ENCODE data around the gene HTR7. TPM values are rescaled to one million over a fixed set of nuclear protein-coding genes. Genes with fewer than 3 reads are reported as not detected.

HTR7 gene
- total and polyA plus RNA-seq, 7 experiments from 2014 or later, result 0.11 to 0.32 (median 0.13) TPM; not detected in 4

- ATAC-seq (no peak), DNase-seq (no peak)
- Histone ChIP-seq H3K27me3 (ENCODE audit: control insufficient read depth in 2 of 2, insufficient read depth in 2 of 2, low read length in 2 of 2) (no peaks in the 10 kb centered on the region), H3K4me3 (ENCODE audit: low read length) (no peak overlapping the region), H3K4me1 (ENCODE audit: control insufficient read depth in 2 of 2, insufficient read depth in 2 of 2, low read length in 2 of 2) (no peaks in the 10 kb centered on the region), H3K9me3 (ENCODE audit: control insufficient read depth in 2 of 3, low read length in 3 of 3) (no peaks in the 10 kb centered on the region), H3K27ac (ENCODE audit: low read depth, low read length) (no peak overlapping the region), H3K36me3 (ENCODE audit: control insufficient read depth in 2 of 3, insufficient read depth in 3 of 3, low read length in 3 of 3) (no peaks in the 10 kb centered on the region)
- H3K4me1 Mint-ChIP-seq, result no peaks in the 10 kb centered on the region
- H3K9me3 Mint-ChIP-seq, result no peaks in the 10 kb centered on the region
- no peak overlapping the region for H3K27ac Mint-ChIP-seq
- H3K27me3 Mint-ChIP-seq, result peaks cover 24 to 48% (median 29%) of the 10 kb centered on the region in 5 donors
- no peak overlapping the region for H3K4me3 Mint-ChIP-seq
- intact Hi-C loops (cut with micrococcal nuclease), result no loop called here
- no peaks in the 10 kb centered on the region for H3K36me3 Mint-ChIP-seq
- ChIA-PET POLR2A (no interaction called here), CTCF (interaction anchor here (0.5 kb wide), 1 partner anchor 89 kb away, joined by 7 read pairs; no protein-coding TSS in a partner anchor)
Observed at GRCh38 chr10:90743291-90743690, 114.5 kb downstream of the HTR7 start.

DNA sequence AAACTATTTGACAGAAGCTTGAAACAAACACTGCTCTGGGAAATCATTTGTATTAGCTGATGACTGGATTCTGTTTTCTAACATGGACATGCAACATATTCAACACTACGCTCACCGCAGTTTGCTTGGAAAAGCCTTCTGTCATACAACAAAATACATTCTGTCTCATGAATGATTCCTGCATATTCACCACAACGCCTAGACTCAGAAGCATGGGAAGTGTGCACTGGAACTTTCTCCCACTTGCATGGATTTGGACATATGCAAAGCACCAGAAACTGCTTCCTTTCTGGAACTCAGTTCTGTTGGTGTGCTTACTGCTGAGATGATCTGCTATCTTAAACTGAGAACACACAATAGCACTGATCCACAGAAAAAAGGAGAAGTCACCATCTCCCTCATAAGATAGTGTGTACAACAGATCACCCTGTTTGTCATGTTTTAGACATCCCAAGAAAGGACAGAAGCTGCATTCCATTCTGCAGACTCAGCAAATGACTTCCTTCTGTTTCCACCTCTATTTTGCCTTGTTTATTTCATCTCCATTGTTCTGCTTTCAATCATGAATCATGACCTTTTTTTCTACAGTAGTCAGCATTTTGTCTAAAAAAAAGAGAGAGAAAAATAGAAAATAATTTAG is 115.8 kb downstream of the HTR7 start:
- DNase-seq (no peak), ATAC-seq (peak; percentile 20)
- no peaks in the 10 kb centered on the region for H3K4me1 Mint-ChIP-seq
- Histone ChIP-seq H3K9me3 (ENCODE audit: control insufficient read depth in 2 of 3, low read length in 3 of 3) (no peaks in the 10 kb centered on the region), H3K27ac (ENCODE audit: low read depth, low read length) (no peak overlapping the region), H3K4me3 (ENCODE audit: low read length) (no peak overlapping the region), H3K36me3 (ENCODE audit: control insufficient read depth in 2 of 3, insufficient read depth in 3 of 3, low read length in 3 of 3) (no peaks in the 10 kb centered on the region), H3K27me3 (ENCODE audit: control insufficient read depth in 2 of 2, insufficient read depth in 2 of 2, low read length in 2 of 2) (no peaks in the 10 kb centered on the region), H3K4me1 (ENCODE audit: control insufficient read depth in 2 of 2, insufficient read depth in 2 of 2, low read length in 2 of 2) (no peaks in the 10 kb centered on the region)
- POLR2A ChIA-PET, result no interaction called here
- H3K27ac Mint-ChIP-seq, result no peak overlapping the region
- intact Hi-C loops (cut with micrococcal nuclease), result no loop called here
- H3K4me3 Mint-ChIP-seq, result no peak overlapping the region
- peaks cover 19 to 39% (median 23%) of the 10 kb centered on the region in 5 donors for H3K27me3 Mint-ChIP-seq
- no peaks in the 10 kb centered on the region for H3K36me3 Mint-ChIP-seq
- CTCF ChIA-PET, result no interaction called here
- no peaks in the 10 kb centered on the region for H3K9me3 Mint-ChIP-seq

- POLR2A ChIA-PET, result no interaction called here
- Histone ChIP-seq H3K27ac (ENCODE audit: low read depth, low read length) (no peak overlapping the region), H3K4me3 (ENCODE audit: low read length) (no peak overlapping the region), H3K9me3 (ENCODE audit: control insufficient read depth in 2 of 3, low read length in 3 of 3) (no peaks in the 10 kb centered on the region), H3K36me3 (ENCODE audit: control insufficient read depth in 2 of 3, insufficient read depth in 3 of 3, low read length in 3 of 3) (no peaks in the 10 kb centered on the region), H3K4me1 (ENCODE audit: control insufficient read depth in 2 of 2, insufficient read depth in 2 of 2, low read length in 2 of 2) (no peaks in the 10 kb centered on the region), H3K27me3 (ENCODE audit: control insufficient read depth in 2 of 2, insufficient read depth in 2 of 2, low read length in 2 of 2) (no peaks in the 10 kb centered on the region)
- H3K4me3 Mint-ChIP-seq, result no peak overlapping the region
- no peak overlapping the region for H3K27ac Mint-ChIP-seq
- intact Hi-C loops (cut with micrococcal nuclease), result no loop called here
- ATAC-seq (no peak), DNase-seq (no peak)
- CTCF ChIA-PET, result no interaction called here
- H3K9me3 Mint-ChIP-seq, result no peaks in the 10 kb centered on the region
- H3K4me1 Mint-ChIP-seq, result no peaks in the 10 kb centered on the region
- H3K36me3 Mint-ChIP-seq, result no peaks in the 10 kb centered on the region
- peaks cover 15 to 36% (median 24%) of the 10 kb centered on the region in 5 donors for H3K27me3 Mint-ChIP-seq
Observed at GRCh38 chr10:90740265-90740664, 117.6 kb downstream of the HTR7 start.

GRCh38 chr10:90738885-90739284 is 119.0 kb downstream of the HTR7 start:
- no peaks in the 10 kb centered on the region for H3K4me1 Mint-ChIP-seq
- H3K9me3 Mint-ChIP-seq, result no peaks in the 10 kb centered on the region
- Histone ChIP-seq H3K9me3 (ENCODE audit: control insufficient read depth in 2 of 3, low read length in 3 of 3) (no peaks in the 10 kb centered on the region), H3K36me3 (ENCODE audit: control insufficient read depth in 2 of 3, insufficient read depth in 3 of 3, low read length in 3 of 3) (no peaks in the 10 kb centered on the region), H3K4me3 (ENCODE audit: low read length) (no peak overlapping the region), H3K27me3 (ENCODE audit: control insufficient read depth in 2 of 2, insufficient read depth in 2 of 2, low read length in 2 of 2) (no peaks in the 10 kb centered on the region), H3K4me1 (ENCODE audit: control insufficient read depth in 2 of 2, insufficient read depth in 2 of 2, low read length in 2 of 2) (no peaks in the 10 kb centered on the region), H3K27ac (ENCODE audit: low read depth, low read length) (no peak overlapping the region)
- no peak for DNase-seq
- ChIA-PET POLR2A (no interaction called here), CTCF (no interaction called here)
- H3K36me3 Mint-ChIP-seq, result no peaks in the 10 kb centered on the region
- H3K27ac Mint-ChIP-seq, result no peak overlapping the region
- no peak overlapping the region for H3K4me3 Mint-ChIP-seq
- no peak for ATAC-seq
- intact Hi-C loops (cut with micrococcal nuclease), result no loop called here
- H3K27me3 Mint-ChIP-seq, result peaks cover 15 to 37% (median 22%) of the 10 kb centered on the region in 5 donors

- ATAC-seq (no peak), DNase-seq (no peak)
- Mint-ChIP-seq H3K36me3 (no peaks in the 10 kb centered on the region), H3K27me3 (peaks cover 0 to 33% (median 24%) of the 10 kb centered on the region in 5 donors), H3K4me3 (no peak overlapping the region), H3K27ac (no peak overlapping the region), H3K9me3 (peaks cover 0 to 2% (median 0%) of the 10 kb centered on the region in 11 donors), H3K4me1 (no peaks in the 10 kb centered on the region)
- POLR2A ChIA-PET, result no interaction called here
- Histone ChIP-seq H3K36me3 (ENCODE audit: control insufficient read depth in 2 of 3, insufficient read depth in 3 of 3, low read length in 3 of 3) (no peaks in the 10 kb centered on the region), H3K4me1 (ENCODE audit: control insufficient read depth in 2 of 2, insufficient read depth in 2 of 2, low read length in 2 of 2) (no peaks in the 10 kb centered on the region), H3K4me3 (ENCODE audit: low read length) (no peak overlapping the region), H3K9me3 (ENCODE audit: control insufficient read depth in 2 of 3, low read length in 3 of 3) (no peaks in the 10 kb centered on the region), H3K27me3 (ENCODE audit: control insufficient read depth in 2 of 2, insufficient read depth in 2 of 2, low read length in 2 of 2) (peaks cover 0 to 2% of the 10 kb centered on the region in 2 donors), H3K27ac (ENCODE audit: low read depth, low read length) (no peak overlapping the region)
- CTCF ChIA-PET, result no interaction called here
- intact Hi-C loops (cut with micrococcal nuclease), result no loop called here
Observed at GRCh38 chr10:90734415-90734814, 123.4 kb downstream of the HTR7 start.

DNA sequence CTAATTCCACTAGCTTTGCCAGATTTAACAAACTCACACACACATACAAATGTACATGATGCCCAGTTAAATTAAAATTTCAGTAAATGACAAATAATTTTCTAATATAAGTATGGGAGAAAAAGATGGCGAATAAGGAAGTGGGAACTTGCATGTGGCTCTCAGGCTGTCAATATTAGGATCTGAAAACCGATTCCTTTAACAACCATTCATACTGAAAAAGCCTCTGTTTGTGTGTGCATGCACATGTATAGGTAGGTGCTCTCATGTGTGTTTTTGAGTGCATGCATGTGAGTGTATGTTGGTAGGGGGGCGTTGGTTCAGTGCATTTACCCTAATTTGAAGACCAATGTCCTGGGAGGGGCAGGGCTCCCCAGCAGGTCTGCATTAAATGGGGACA is 125.3 kb downstream of the HTR7 start:
- no peak for DNase-seq
- Mint-ChIP-seq H3K4me3 (no peak overlapping the region), H3K4me1 (no peaks in the 10 kb centered on the region), H3K27me3 (peaks cover 7 to 30% (median 25%) of the 10 kb centered on the region in 5 donors), H3K36me3 (no peaks in the 10 kb centered on the region), H3K9me3 (peaks cover 0 to 4% (median 0%) of the 10 kb centered on the region in 11 donors), H3K27ac (no peak overlapping the region)
- Histone ChIP-seq H3K9me3 (ENCODE audit: control insufficient read depth in 2 of 3, low read length in 3 of 3) (no peaks in the 10 kb centered on the region), H3K36me3 (ENCODE audit: control insufficient read depth in 2 of 3, insufficient read depth in 3 of 3, low read length in 3 of 3) (no peaks in the 10 kb centered on the region), H3K27me3 (ENCODE audit: control insufficient read depth in 2 of 2, insufficient read depth in 2 of 2, low read length in 2 of 2) (peaks cover 0 to 2% of the 10 kb centered on the region in 2 donors), H3K4me3 (ENCODE audit: low read length) (no peak overlapping the region), H3K27ac (ENCODE audit: low read depth, low read length) (no peak overlapping the region), H3K4me1 (ENCODE audit: control insufficient read depth in 2 of 2, insufficient read depth in 2 of 2, low read length in 2 of 2) (no peaks in the 10 kb centered on the region)
- POLR2A ChIA-PET, result no interaction called here
- intact Hi-C loops (cut with micrococcal nuclease), result no loop called here
- no peak for ATAC-seq
- CTCF ChIA-PET, result no interaction called here

- no peak overlapping the region for H3K4me3 ChIP-seq (ENCODE audit: low read length)
- H3K27me3 ChIP-seq (ENCODE audit: control insufficient read depth in 2 of 2, insufficient read depth in 2 of 2, low read length in 2 of 2), result no peaks in the 10 kb centered on the region
- H3K27ac ChIP-seq (ENCODE audit: low read depth, low read length), result no peak overlapping the region
- Mint-ChIP-seq H3K4me1 (peaks cover 2 to 19% (median 16%) of the 10 kb centered on the region in 7 donors), H3K9me3 (peaks cover 0 to 2% (median 0%) of the 10 kb centered on the region in 11 donors), H3K27me3 (peaks cover under 1 to 8% (median 1%) of the 10 kb centered on the region in 5 donors), H3K36me3 (no peaks in the 10 kb centered on the region), H3K27ac (peak overlapping the region in 6 of 9 donors; percentile 28 to 88 (median 41)), H3K4me3 (peak overlapping the region in 6 of 10 donors; percentile 2 to 64 (median 38))
- ChIA-PET CTCF (no interaction called here), POLR2A (no interaction called here)
- peaks cover 0 to 13% of the 10 kb centered on the region in 2 donors for H3K4me1 ChIP-seq (ENCODE audit: control insufficient read depth in 2 of 2, insufficient read depth in 2 of 2, low read length in 2 of 2)
- H3K9me3 ChIP-seq (ENCODE audit: control insufficient read depth in 2 of 3, low read length in 3 of 3), result no peaks in the 10 kb centered on the region
- intact Hi-C loops (cut with micrococcal nuclease), result no loop called here
- no peaks in the 10 kb centered on the region for H3K36me3 ChIP-seq (ENCODE audit: control insufficient read depth in 2 of 3, insufficient read depth in 3 of 3, low read length in 3 of 3)
- peak in 6 of 9 donors; percentile 4 to 41 (median 34) for DNase-seq
- ATAC-seq, result peak; percentile 67
Observed at GRCh38 chr10:90723416-90724068, 134.3 kb downstream of the HTR7 start.
